ENCODE data around the gene FANCC.

FANCC gene

GRCh38 chr9:95182854-95183563, 134.5 kb downstream of the FANCC start:
- peaks cover 6% of the 10 kb centered on the region; the same call in 1 of the 2 replicates for H3K36me3 ChIP-seq
- H3K9ac ChIP-seq = no peak overlapping the region
- TF ChIP-seq Cebpa-rat (IDR thresholded peaks at IDR 0.05) = no peak
- no peaks in the 10 kb centered on the region for H4K20me1 ChIP-seq
- H3K4me1 ChIP-seq = peaks cover 2% of the 10 kb centered on the region
- no peak overlapping the region for H3K4me3 ChIP-seq
- no peaks in the 10 kb centered on the region for H3K9me3 ChIP-seq
- H3K27me3 ChIP-seq = no peaks in the 10 kb centered on the region
- no peak overlapping the region for H3K27ac ChIP-seq
- H3K4me2 ChIP-seq = no peak overlapping the region

- H3K4me2 ChIP-seq = no peak overlapping the region
- no peaks in the 10 kb centered on the region for H3K4me1 ChIP-seq
- TF ChIP-seq Cebpa-rat (IDR thresholded peaks at IDR 0.05) = no peak
- no peaks in the 10 kb centered on the region for H3K9me3 ChIP-seq
- H3K4me3 ChIP-seq = no peak overlapping the region
- no peaks in the 10 kb centered on the region for H4K20me1 ChIP-seq
- H3K27ac ChIP-seq = no peak overlapping the region
- H3K27me3 ChIP-seq = no peaks in the 10 kb centered on the region
- H3K36me3 ChIP-seq = peaks cover 6% of the 10 kb centered on the region; the same call in 1 of the 2 replicates
- no peak overlapping the region for H3K9ac ChIP-seq
Observed at GRCh38 chr9:95181835-95182234, 135.7 kb downstream of the FANCC start.

- H3K9me3 ChIP-seq = no peaks in the 10 kb centered on the region
- peaks cover 6% of the 10 kb centered on the region; the same call in 1 of the 2 replicates for H3K36me3 ChIP-seq
- H3K27ac ChIP-seq = no peak overlapping the region
- H3K4me2 ChIP-seq = no peak overlapping the region
- H3K9ac ChIP-seq = no peak overlapping the region
- H3K4me3 ChIP-seq = no peak overlapping the region
- H4K20me1 ChIP-seq = no peaks in the 10 kb centered on the region
- H3K4me1 ChIP-seq = no peaks in the 10 kb centered on the region
- TF ChIP-seq Cebpa-rat (IDR thresholded peaks at IDR 0.05) = no peak
- H3K27me3 ChIP-seq = no peaks in the 10 kb centered on the region
Observed at GRCh38 chr9:95181226-95181818, 136.2 kb downstream of the FANCC start.

- H3K4me1 ChIP-seq = no peaks in the 10 kb centered on the region
- no peaks in the 10 kb centered on the region for H3K9me3 ChIP-seq
- H3K27ac ChIP-seq = no peak overlapping the region
- peaks cover 5% of the 10 kb centered on the region; the same call in 1 of the 2 replicates for H3K36me3 ChIP-seq
- TF ChIP-seq Cebpa-rat (IDR thresholded peaks at IDR 0.05) = no peak
- no peak overlapping the region for H3K4me3 ChIP-seq
- H3K27me3 ChIP-seq = no peaks in the 10 kb centered on the region
- no peak overlapping the region for H3K9ac ChIP-seq
- no peak overlapping the region for H3K4me2 ChIP-seq
- no peaks in the 10 kb centered on the region for H4K20me1 ChIP-seq
Observed at GRCh38 chr9:95177617-95178016, 139.9 kb downstream of the FANCC start.

GRCh38 chr9:95176755-95177319, 140.7 kb downstream of the FANCC start:
- H3K4me2 ChIP-seq = no peak overlapping the region
- H3K9me3 ChIP-seq = no peaks in the 10 kb centered on the region
- H3K9ac ChIP-seq = no peak overlapping the region
- H3K27me3 ChIP-seq = no peaks in the 10 kb centered on the region
- H3K4me1 ChIP-seq = no peaks in the 10 kb centered on the region
- H3K4me3 ChIP-seq = no peak overlapping the region
- no peak overlapping the region for H3K27ac ChIP-seq
- H4K20me1 ChIP-seq = no peaks in the 10 kb centered on the region
- no peaks in the 10 kb centered on the region for H3K36me3 ChIP-seq
- TF ChIP-seq Cebpa-rat (IDR thresholded peaks at IDR 0.05) = no peak

GRCh38 chr9:95175523-95175922, 142.0 kb downstream of the FANCC start:
- no peak for TF ChIP-seq Cebpa-rat (IDR thresholded peaks at IDR 0.05)
- no peaks in the 10 kb centered on the region for H4K20me1 ChIP-seq
- H3K4me2 ChIP-seq = no peak overlapping the region
- H3K9ac ChIP-seq = no peak overlapping the region
- H3K27ac ChIP-seq = no peak overlapping the region
- no peaks in the 10 kb centered on the region for H3K27me3 ChIP-seq
- no peak overlapping the region for H3K4me3 ChIP-seq
- H3K36me3 ChIP-seq = no peaks in the 10 kb centered on the region
- peaks cover 12% of the 10 kb centered on the region for H3K4me1 ChIP-seq
- H3K9me3 ChIP-seq = no peaks in the 10 kb centered on the region

- Histone ChIP-seq H3K36me3 (0 out of 2 replicates have a peak, but pooled peaks cover 4% of the 10 kb centered on the region), H3K27me3 (no peaks in the 10 kb centered on the region), H3K9ac (no peak overlapping the region), H3K4me3 (no peak overlapping the region), H3K27ac (no peak overlapping the region), H3K4me2 (no peak overlapping the region), H3K9me3 (no peaks in the 10 kb centered on the region), H4K20me1 (no peaks in the 10 kb centered on the region), H3K4me1 (peaks cover 23% of the 10 kb centered on the region)
- no peak for TF ChIP-seq Cebpa-rat (IDR thresholded peaks at IDR 0.05)
Observed at GRCh38 chr9:95174038-95174437, 143.5 kb downstream of the FANCC start.

- Histone ChIP-seq H4K20me1 (no peaks in the 10 kb centered on the region), H3K4me3 (no peak overlapping the region), H3K4me1 (peaks cover 23% of the 10 kb centered on the region), H3K9me3 (peaks cover 11% of the 10 kb centered on the region; the same call in 1 of the 2 replicates), H3K36me3 (0 out of 2 replicates have a peak, but pooled peaks cover 4% of the 10 kb centered on the region), H3K4me2 (no peak overlapping the region), H3K27me3 (no peaks in the 10 kb centered on the region), H3K27ac (peak overlapping the region; percentile 67; the same call in 1 of the 2 replicates), H3K9ac (no peak overlapping the region)
- TF ChIP-seq Cebpa-rat (IDR thresholded peaks at IDR 0.05) = no peak
Observed at GRCh38 chr9:95171596-95171995, 145.9 kb downstream of the FANCC start.

DNA sequence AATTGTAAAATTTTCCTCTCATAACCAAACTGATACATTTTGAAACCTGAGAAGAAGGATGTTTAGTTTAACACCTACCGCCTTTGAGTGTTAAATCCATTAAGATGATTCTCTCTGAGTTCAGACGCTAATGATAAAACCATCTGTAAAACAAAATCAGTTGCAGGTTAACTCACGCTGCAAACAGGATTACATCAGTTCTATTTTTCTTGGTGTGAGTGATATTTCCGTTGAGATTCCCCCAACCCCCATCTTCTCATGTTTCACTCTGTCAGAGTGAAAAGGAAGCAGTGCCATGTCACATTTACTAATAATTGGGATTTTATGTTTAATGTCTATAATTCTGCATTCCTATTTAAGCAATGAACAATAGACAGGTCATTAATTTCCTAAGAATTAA, 146.5 kb downstream of the FANCC start:
- Histone ChIP-seq H3K36me3 (0 out of 2 replicates have a peak, but pooled peaks cover 4% of the 10 kb centered on the region), H4K20me1 (no peaks in the 10 kb centered on the region), H3K27me3 (no peaks in the 10 kb centered on the region), H3K9ac (peak overlapping the region; percentile 35; the same call in 1 of the 2 replicates), H3K4me2 (peak overlapping the region; percentile 52), H3K27ac (peak overlapping the region; percentile 67), H3K9me3 (peaks cover 11% of the 10 kb centered on the region; the same call in 1 of the 2 replicates), H3K4me3 (no peak overlapping the region), H3K4me1 (peaks cover 23% of the 10 kb centered on the region)
- TF ChIP-seq Cebpa-rat (IDR thresholded peaks at IDR 0.05) = no peak

DNA sequence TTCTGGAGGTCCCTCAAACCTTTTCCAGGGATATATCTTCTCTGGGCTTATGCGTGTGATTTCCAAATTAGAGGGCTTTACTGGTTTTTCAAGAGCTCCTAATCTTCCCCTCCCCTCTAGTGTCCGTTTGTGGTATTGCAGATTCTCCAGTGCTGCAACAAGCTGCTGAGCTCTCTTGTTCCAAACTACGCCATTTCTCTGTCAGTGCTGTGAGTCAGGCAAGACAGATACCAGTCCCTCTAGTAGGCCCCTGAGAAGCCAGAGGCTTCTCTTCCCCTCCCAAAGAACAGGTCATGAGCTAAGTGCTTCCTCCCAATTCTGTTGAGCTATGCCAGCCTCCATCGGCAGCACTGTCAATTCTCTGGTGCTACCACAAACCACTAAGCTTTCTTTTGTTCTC, 149.5 kb downstream of the FANCC start:
- peaks cover 23% of the 10 kb centered on the region for H3K4me1 ChIP-seq
- H3K27me3 ChIP-seq = no peaks in the 10 kb centered on the region
- no peak overlapping the region for H3K27ac ChIP-seq
- no peaks in the 10 kb centered on the region for H4K20me1 ChIP-seq
- H3K36me3 ChIP-seq = peaks cover 11% of the 10 kb centered on the region; the same call in 1 of the 2 replicates
- no peak overlapping the region for H3K4me2 ChIP-seq
- no peak overlapping the region for H3K4me3 ChIP-seq
- H3K9ac ChIP-seq = no peak overlapping the region
- TF ChIP-seq Cebpa-rat (IDR thresholded peaks at IDR 0.05) = no peak
- peaks cover 19% of the 10 kb centered on the region for H3K9me3 ChIP-seq

Data from BLaER1 (cell line).